WTC11 (cell line): ENCODE measurements around the gene CST9L. TPM values are rescaled to one million over a fixed set of nuclear protein-coding genes. Genes with fewer than 3 reads are reported as not detected.
A peak's percentile ranks its signal among the peaks of the same experiment; 100 is the strongest.

ENCODE experiments used
- ATAC-seq: fragments of 200-7000 bp; cut with Tn5 transposase; 2 replicates; pipeline ENCODE4 v1.10.0; 2021; ENCODE audit warnings: mild to moderate bottlenecking, moderate library complexity
- CTCF ChIA-PET: fragments of 300-600 bp; sonication (Branson Sonifier 250); formaldehyde crosslinking; loops from one replicate; lab custom pipeline; 2021; ENCODE audit warnings: antibody characterized with exemption; lab: Charles Lee
- POLR2A ChIA-PET: fragments of 350-600 bp; sonication (Branson Sonifier 250); formaldehyde crosslinking; loops from one replicate; lab custom pipeline; 2021; ENCODE audit warnings: antibody characterized with exemption; lab: Charles Lee
- DNase-seq: peaks from one replicate; pipeline ENCODE4 v3.0.0; 2021; ENCODE audit warnings: low spot score
- H3K27ac Mint-ChIP-seq: 2 replicates; pipeline ENCODE4 v1.8.0; 2021; ENCODE audit warnings: mixed read lengths
- H3K27me3 Mint-ChIP-seq: 2 replicates; pipeline ENCODE4 v1.8.0; 2021; ENCODE audit warnings: low read depth, mild to moderate bottlenecking, moderate library complexity, mixed read lengths
- H3K36me3 Mint-ChIP-seq: 2 replicates; pipeline ENCODE4 v1.8.0; 2021; ENCODE audit warnings: mixed read lengths
- H3K4me1 Mint-ChIP-seq: 2 replicates; pipeline ENCODE4 v1.8.0; 2022; ENCODE audit warnings: mixed read lengths
- H3K4me3 Mint-ChIP-seq: 2 replicates; pipeline ENCODE4 v1.8.0; 2021; ENCODE audit warnings: mild to moderate bottlenecking, moderate library complexity, mixed read lengths
- H3K9me3 Mint-ChIP-seq: 2 replicates; pipeline ENCODE4 v1.8.0; 2021; ENCODE audit warnings: mixed read lengths
- ARID4B ChIP-seq: sonication (generic); formaldehyde crosslinking; IDR thresholded peaks from 2 replicates; pipeline ENCODE4 v1.8.0; 2023; ENCODE audit warnings: missing genetic modification reagents, mild to moderate bottlenecking, borderline replicate concordance
- ATF1 ChIP-seq: sonication (generic); formaldehyde crosslinking; IDR thresholded peaks from 2 replicates; pipeline ENCODE4 v1.8.1; 2023; ENCODE audit warnings: mild to moderate bottlenecking, moderate library complexity, missing genetic modification reagents
- ATF3 ChIP-seq: sonication (generic); formaldehyde crosslinking; conservative IDR thresholded peaks from 2 replicates; pipeline ENCODE4 v1.8.1; 2022; ENCODE audit warnings: mild to moderate bottlenecking, missing genetic modification reagents
- ELF4 ChIP-seq: sonication (generic); formaldehyde crosslinking; IDR thresholded peaks from 2 replicates; pipeline ENCODE4 v1.8.1; 2022; ENCODE audit warnings: low read depth, mild to moderate bottlenecking, moderate library complexity, missing genetic modification reagents
- GTF2I ChIP-seq: fragments of 250-450 bp; sonication (Bioruptor Pico); conservative IDR thresholded peaks from 2 replicates; pipeline ENCODE4 v1.4.0; 2021; ENCODE audit warnings: mild to moderate bottlenecking
- IRF2 ChIP-seq: sonication (generic); formaldehyde crosslinking; IDR thresholded peaks from 2 replicates; pipeline ENCODE4 v1.8.0; 2022; ENCODE audit warnings: low read depth, missing genetic modification reagents, borderline replicate concordance
- NFYB ChIP-seq: sonication (generic); formaldehyde crosslinking; conservative IDR thresholded peaks from 2 replicates; pipeline ENCODE4 v1.8.0; 2022; ENCODE audit warnings: low read depth, missing genetic modification reagents
- SMAD4 ChIP-seq: sonication (generic); formaldehyde crosslinking; IDR thresholded peaks from 2 replicates; pipeline ENCODE4 v1.8.0; 2022; ENCODE audit warnings: mild to moderate bottlenecking, missing genetic modification reagents
- SOX15 ChIP-seq: fragments of 250-450 bp; sonication (Bioruptor Pico); IDR thresholded peaks from 2 replicates; pipeline ENCODE4 v1.9.0; 2021; ENCODE audit warnings: mild to moderate bottlenecking
- STAT6 ChIP-seq: sonication (generic); formaldehyde crosslinking; conservative IDR thresholded peaks from 2 replicates; pipeline ENCODE4 v1.8.1; 2023; ENCODE audit warnings: mild to moderate bottlenecking, low read depth, missing genetic modification reagents, moderate library complexity
- TP53 ChIP-seq: sonication (generic); formaldehyde crosslinking; IDR thresholded peaks from 2 replicates; pipeline ENCODE4 v1.8.1; 2023; ENCODE audit warnings: mild to moderate bottlenecking, missing genetic modification reagents
- USF2 ChIP-seq: sonication (generic); formaldehyde crosslinking; IDR thresholded peaks from 2 replicates; pipeline ENCODE4 v1.8.1; 2023; ENCODE audit warnings: mild to moderate bottlenecking, missing genetic modification reagents, moderate library complexity
- ZBTB43 ChIP-seq: sonication (generic); formaldehyde crosslinking; IDR thresholded peaks from 2 replicates; pipeline ENCODE4 v1.8.1; 2023; ENCODE audit warnings: mild to moderate bottlenecking, missing genetic modification reagents
- ZMAT4 ChIP-seq: fragments of 250-450 bp; sonication (Bioruptor Pico); IDR thresholded peaks from 2 replicates; pipeline ENCODE4 v1.9.0; 2021; ENCODE audit warnings: mild to moderate bottlenecking
- ZNF121 ChIP-seq: sonication (generic); formaldehyde crosslinking; IDR thresholded peaks from 2 replicates; pipeline ENCODE4 v1.8.0; 2023; ENCODE audit warnings: missing genetic modification reagents
- ZNF232 ChIP-seq: sonication (generic); formaldehyde crosslinking; IDR thresholded peaks from 2 replicates; pipeline ENCODE4 v1.8.0; 2022; ENCODE audit warnings: mild to moderate bottlenecking, missing genetic modification reagents
- ZNF263 ChIP-seq: sonication (generic); formaldehyde crosslinking; IDR thresholded peaks from 2 replicates; pipeline ENCODE4 v1.8.1; 2022; ENCODE audit warnings: low read depth, mild to moderate bottlenecking, moderate library complexity, missing genetic modification reagents
- ZNF423 ChIP-seq: fragments of 250-450 bp; sonication (Bioruptor Pico); IDR thresholded peaks from 2 replicates; pipeline ENCODE4 v2.1.2; 2022; ENCODE audit warnings: mild to moderate bottlenecking, moderate library complexity
- ZNF532 ChIP-seq: fragments of 250-450 bp; sonication (Bioruptor Pico); IDR thresholded peaks from 2 replicates; pipeline ENCODE4 v1.9.0; 2021; ENCODE audit warnings: mild to moderate bottlenecking, borderline replicate concordance
- total RNA-seq: library from RNA; stranded (reverse); gene quantifications from 3 replicates; pipeline ENCODE4 v1.2.3, GENCODE V29; 2021

CST9L gene
- total RNA-seq, 1 experiment from 2014 or later: not detected

GRCh38 chr20:23541330-23541729, 27.0 kb downstream of the CST9L start:
- peaks cover 4% of the 10 kb centered on the region; the same call in 1 of the 2 replicates for H3K27me3 Mint-ChIP-seq
- POLR2A ChIA-PET: no interaction called here
- ATAC-seq (peak; percentile 79), DNase-seq (no peak)
- TF ChIP-seq ZBTB43 (CRISPR knock-in tag) (no peak), NFYB (CRISPR knock-in tag) (no peak), ELF4 (CRISPR knock-in tag) (no peak), STAT6 (CRISPR knock-in tag) (no peak), IRF2 (CRISPR knock-in tag) (no peak), ATF1 (CRISPR knock-in tag) (no peak), ZMAT4 (no peak), SMAD4 (CRISPR knock-in tag) (no peak), TP53 (no peak), ZNF121 (no peak), ZNF423 (CRISPR knock-in tag) (no peak), SOX15 (CRISPR knock-in tag) (no peak), ZNF532 (CRISPR knock-in tag) (no peak), ZNF232 (CRISPR knock-in tag) (no peak), USF2 (no peak), ARID4B (CRISPR knock-in tag) (no peak), GTF2I (CRISPR knock-in tag) (no peak), ATF3 (CRISPR knock-in tag) (no peak), ZNF263 (CRISPR knock-in tag) (no peak)
- H3K4me3 Mint-ChIP-seq: no peak overlapping the region
- no peak overlapping the region for H3K27ac Mint-ChIP-seq
- CTCF ChIA-PET: interaction anchor here (1.2 kb wide), 1 partner anchor 99 kb away, joined by 3 read pairs; no protein-coding TSS in a partner anchor
- peaks cover 22% of the 10 kb centered on the region for H3K9me3 Mint-ChIP-seq
- no peaks in the 10 kb centered on the region for H3K36me3 Mint-ChIP-seq
- H3K4me1 Mint-ChIP-seq: peaks cover 13% of the 10 kb centered on the region
